Measurements from ENCODE around the gene TMEM51. TPM values are rescaled to one million over a fixed set of nuclear protein-coding genes. Genes with fewer than 3 reads are reported as not detected.

Gene TMEM51, protein sequence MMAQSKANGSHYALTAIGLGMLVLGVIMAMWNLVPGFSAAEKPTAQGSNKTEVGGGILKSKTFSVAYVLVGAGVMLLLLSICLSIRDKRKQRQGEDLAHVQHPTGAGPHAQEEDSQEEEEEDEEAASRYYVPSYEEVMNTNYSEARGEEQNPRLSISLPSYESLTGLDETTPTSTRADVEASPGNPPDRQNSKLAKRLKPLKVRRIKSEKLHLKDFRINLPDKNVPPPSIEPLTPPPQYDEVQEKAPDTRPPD
- total RNA-seq = 6.6 and 7.0 TPM in 2 replicates

DNA sequence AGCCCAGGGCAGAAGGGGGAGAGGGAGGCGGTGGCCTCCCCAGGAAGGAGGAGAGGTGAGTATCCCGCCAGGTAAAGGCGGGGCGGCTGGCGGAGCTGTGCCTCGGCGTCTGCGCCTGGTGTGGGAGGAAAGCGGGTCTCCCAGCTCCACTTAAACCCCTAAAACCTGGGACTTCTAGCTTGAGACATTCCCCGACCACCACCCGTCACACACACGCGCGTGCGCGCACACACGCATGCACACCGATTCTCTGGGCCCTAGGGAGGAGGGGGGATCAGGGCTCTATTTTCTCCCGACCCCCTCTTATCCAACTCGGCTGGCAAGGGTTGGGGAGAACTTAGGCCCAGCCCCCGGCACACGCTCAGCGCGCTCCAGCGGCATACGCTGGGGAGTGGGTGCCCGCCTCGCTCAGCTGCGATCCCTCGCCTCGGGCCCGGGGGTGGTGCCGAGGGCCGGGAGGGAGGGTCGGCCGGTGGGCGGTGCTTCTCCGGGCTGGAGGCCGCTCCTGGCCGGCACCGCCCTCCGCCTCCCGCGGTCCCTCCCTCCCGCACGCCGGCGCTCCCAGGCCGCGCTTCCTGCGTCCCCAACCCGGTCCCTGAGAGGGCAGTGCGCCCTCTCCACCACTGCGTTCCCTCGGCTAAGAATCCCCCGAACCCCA lies at the start of gene TMEM51:
TSS of gene TMEM51 (plus strand) at position 564 of the 658 bp plus-strand sequence. CDS start 61,341 bp downstream, outside the sequence.

DNA sequence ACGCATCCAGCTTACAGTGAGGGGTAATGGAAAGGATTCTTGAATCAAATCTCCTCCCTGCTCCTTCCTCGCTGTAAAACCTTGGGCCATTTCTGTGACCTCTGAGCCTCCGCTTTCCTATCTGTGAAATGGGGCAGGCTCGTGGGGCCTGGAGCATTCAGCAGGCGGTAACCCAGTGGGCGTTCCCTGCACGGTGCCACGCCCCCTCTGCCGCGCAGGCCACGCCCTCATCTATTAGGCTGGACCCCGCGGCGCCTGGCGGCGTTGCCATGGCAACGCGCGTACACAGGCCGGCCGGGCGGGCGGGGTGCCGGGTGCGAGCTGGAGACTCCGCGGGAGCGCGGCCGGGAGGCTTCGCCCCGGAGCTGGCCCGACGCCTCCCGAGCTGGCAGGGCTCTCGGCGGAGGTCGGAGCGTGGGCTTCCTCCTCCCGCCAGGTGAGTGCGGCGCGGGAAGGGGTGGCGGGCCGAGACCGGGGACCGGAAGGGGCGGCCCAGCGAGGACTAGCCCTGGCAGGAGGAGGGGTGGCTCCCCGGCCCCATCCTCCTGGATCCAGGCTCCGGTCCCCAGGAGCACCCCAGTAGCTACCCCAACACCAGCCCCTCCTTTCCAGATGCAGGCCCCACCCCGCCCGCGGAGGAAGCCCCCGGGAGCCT lies 93.5 kb downstream of the TMEM51 start, which contains the start of gene FHAD1:
TSS of gene FHAD1 (plus strand) at position 264 of the 655 bp plus-strand sequence. CDS start 4,562 bp downstream, outside the sequence.

Other genes starting within 250 kb of the TMEM51 start
- under 0.01 and 0.17 TPM in 2 replicates for gene FHAD1, start 93.5 kb downstream of the TMEM51 start, total RNA-seq